ENCODE measurements around the gene WDFY1.

WDFY1 gene

DNA sequence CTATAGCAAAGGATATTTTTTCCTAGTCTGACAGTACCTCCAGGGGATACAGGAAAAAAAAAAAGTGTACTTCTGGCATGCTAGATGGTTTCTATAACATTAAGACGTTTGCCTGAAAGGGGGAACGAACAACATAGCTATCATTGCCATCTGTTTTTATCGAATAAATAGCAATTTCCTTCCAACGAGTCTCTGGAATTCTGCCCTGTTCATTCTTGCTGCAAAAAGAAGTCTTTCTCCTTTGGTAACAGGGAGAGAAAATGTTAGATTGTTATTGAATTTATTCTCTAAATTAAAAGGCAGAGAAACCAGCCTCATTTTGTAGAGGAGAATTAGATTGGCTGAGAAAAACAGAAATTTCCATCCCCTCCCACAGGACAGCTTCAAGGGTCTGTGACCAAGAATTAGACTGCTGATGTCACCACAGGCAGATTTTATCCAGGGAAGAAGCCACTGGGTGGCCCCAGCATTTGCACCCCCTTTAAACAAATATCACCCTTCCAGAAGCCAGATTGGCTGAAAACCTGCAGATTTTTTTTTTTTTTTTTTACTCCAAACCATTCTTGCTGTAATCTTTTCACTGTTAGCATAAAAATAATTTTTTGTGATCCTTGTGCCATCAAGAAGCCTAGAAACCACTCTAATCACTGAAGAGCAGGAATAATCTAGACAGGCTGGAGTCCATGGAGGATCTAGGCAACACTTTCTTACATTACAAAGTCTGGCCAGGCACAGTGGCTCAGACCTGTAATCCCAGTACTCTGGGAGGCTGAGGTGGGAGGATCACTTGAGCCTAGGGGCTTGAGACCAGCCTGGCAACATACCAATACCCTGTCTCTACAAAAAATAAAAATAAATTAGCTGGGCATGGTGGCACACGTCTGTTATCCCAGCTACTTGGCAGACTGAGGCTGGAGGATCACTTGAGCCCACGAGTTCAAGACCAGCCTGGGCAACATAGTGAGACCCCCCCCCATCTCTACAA, 12.0 kb downstream of the WDFY1 start:
- no peak for DNase-seq (ENCODE audit: low read depth in 2 of 3, low spot score in 2 of 3)

GRCh38 chr2:223930103-223930976, 14.8 kb downstream of the WDFY1 start:
- no peak for DNase-seq (ENCODE audit: low read depth in 2 of 3, low spot score in 2 of 3)

GRCh38 chr2:223929571-223930102, 15.5 kb downstream of the WDFY1 start:
- no peak for DNase-seq (ENCODE audit: low read depth in 2 of 3, low spot score in 2 of 3)

- DNase-seq (ENCODE audit: low read depth in 2 of 3, low spot score in 2 of 3), result no peak
Observed at GRCh38 chr2:223928113-223929006, 16.8 kb downstream of the WDFY1 start.

- no peak for DNase-seq (ENCODE audit: low read depth in 2 of 3, low spot score in 2 of 3)
Observed at GRCh38 chr2:223925106-223925505, 20.0 kb downstream of the WDFY1 start.

- DNase-seq (ENCODE audit: low read depth in 2 of 3, low spot score in 2 of 3), result no peak
Observed at GRCh38 chr2:223923976-223924375, 21.2 kb downstream of the WDFY1 start.

- no peak for DNase-seq (ENCODE audit: low read depth in 2 of 3, low spot score in 2 of 3)
Observed at GRCh38 chr2:223922308-223922707, 22.8 kb downstream of the WDFY1 start.

GRCh38 chr2:223921204-223921603, 23.9 kb downstream of the WDFY1 start:
- no peak for DNase-seq (ENCODE audit: low read depth in 2 of 3, low spot score in 2 of 3)

GRCh38 chr2:223920109-223920508, 25.0 kb downstream of the WDFY1 start:
- DNase-seq (ENCODE audit: low read depth in 2 of 3, low spot score in 2 of 3), result no peak

GRCh38 chr2:223918671-223919134, 26.4 kb downstream of the WDFY1 start:
- DNase-seq (ENCODE audit: low read depth in 2 of 3, low spot score in 2 of 3), result no peak

DNA sequence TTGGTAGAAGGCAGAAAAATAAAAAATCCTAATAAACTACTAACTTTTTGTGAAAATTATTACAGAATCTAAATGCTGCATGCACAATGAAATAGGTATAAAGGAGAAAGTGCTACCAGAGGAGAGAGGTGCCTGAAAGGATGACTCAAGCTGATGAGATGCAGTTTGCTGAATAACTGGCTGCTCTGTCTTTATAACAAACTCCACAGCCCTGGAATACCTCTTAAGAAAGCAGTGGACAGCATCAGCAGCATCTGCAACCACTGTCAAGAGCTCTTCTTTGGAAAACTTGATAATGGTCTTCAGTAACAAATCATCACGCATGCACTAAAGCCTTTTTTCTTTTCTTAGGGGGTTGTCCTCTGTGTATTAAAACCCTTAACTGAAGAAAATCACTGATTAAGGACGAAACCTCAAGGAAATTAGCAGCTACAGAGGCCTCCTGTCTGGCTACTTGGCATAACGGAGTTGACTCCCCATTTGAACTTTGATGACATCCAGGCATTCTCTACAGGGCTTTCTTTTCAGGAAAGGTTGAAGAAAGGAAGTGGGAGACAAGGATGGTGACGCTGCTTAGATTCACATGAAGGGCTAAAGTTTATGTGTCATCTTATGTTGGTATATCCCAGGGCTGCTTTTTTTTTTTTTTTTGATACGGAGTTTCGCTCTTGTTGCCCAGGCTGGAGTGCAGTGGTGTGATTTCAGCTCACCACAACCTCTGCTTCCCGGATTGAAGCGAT, 28.8 kb downstream of the WDFY1 start:
- no peak for DNase-seq (ENCODE audit: low read depth in 2 of 3, low spot score in 2 of 3)

- no peak for DNase-seq (ENCODE audit: low read depth in 2 of 3, low spot score in 2 of 3)
Observed at GRCh38 chr2:223915071-223915470, 30.1 kb downstream of the WDFY1 start.

DNA sequence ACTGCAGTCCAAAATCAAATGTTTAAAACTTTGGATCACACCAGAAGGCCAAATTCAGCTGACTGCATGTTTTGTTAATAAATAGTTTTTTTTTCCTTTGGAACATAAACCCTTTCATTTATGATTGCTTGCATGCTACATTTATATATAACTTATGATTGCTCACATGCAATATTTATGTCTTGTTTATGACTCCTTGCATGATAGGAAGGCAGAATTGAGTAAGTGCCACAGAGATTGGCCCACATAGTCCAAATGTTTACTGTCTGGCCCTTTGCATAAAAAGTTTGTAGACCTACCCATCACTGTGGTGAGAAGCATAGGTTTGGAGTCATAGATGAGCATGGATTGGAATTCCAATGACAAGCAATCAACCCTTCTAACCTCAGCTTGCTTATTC, 30.8 kb downstream of the WDFY1 start:
- no peak for DNase-seq (ENCODE audit: low read depth in 2 of 3, low spot score in 2 of 3)

DNA sequence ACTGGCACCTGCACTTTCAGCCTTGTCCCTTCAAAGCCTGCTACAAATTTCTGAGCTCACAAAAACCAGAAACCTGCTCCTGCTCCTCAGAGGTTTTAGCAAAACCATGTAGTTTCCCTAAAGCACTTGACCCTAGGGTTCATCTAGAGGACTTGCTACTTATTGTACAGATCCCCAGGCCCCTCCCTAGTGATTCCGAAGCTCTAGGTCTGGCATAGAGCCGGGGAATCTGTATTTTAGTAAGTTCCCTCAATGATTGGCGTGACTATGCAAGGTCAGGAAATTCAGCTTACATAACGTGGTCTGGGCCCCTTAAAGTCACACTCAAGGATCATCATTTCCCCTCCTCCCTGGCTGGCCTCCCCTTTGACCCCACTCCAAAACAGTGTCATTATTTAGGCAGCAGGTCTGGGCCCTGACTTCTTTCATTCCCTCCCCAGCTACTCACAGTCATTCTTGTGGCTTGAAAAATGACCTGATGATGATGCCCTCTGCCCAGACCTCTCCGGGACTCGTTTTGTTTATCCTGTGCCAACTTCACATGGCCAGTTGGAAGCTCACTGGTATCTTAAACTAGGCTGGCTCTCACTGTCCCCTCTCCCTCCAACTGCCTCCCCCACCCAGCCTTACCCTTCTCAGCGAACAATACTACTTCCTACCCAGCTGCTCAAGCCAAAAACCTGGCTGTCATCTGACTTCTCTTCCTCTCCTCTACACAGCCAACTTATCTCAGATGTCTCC, 36.0 kb downstream of the WDFY1 start:
- no peak for DNase-seq (ENCODE audit: low read depth in 2 of 3, low spot score in 2 of 3)

- DNase-seq (ENCODE audit: low read depth in 2 of 3, low spot score in 2 of 3), result no peak
Observed at GRCh38 chr2:223908304-223908998, 36.7 kb downstream of the WDFY1 start.

DNA sequence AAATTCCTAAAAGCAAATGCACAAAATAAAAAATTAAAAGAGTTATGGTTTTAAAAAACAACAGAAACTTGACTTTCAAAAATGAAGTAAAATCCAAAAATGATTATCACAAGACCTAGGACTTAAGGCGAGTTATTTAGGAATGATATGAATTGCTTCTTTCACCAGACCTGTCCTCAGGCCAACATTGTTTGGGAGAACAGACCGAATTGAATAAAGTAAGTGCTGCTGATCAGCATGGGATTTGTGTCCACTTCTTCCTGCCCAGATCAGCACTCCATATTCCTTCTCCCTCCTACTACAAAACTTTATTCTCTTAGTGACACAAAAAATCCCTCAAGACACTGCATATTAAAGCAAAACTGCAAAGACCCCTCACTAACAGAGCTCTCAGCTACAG, 39.1 kb downstream of the WDFY1 start:
- DNase-seq (ENCODE audit: low read depth in 2 of 3, low spot score in 2 of 3), result no peak

- DNase-seq (ENCODE audit: low read depth in 2 of 3, low spot score in 2 of 3), result no peak
Observed at GRCh38 chr2:223901854-223902253, 43.3 kb downstream of the WDFY1 start.

DNA sequence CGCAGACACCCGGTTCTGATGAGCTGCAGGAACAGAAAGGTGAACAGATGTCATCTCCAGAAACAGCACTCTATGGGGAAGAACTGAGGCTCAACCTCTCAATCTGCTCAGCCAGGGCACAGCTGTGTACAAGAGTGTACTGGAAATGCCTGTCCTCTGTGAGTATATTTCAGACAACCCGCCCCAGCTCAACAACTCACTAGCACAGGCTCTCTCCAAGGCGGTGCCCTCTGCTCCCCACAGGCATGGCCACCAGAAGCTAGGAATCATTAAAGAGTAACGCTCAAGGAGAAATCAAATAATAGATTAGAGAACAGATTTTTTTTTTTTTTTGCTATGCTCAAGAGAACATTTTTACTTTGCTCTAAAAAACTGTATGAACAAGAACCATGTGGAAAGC, 43.8 kb downstream of the WDFY1 start:
- no peak for DNase-seq (ENCODE audit: low read depth in 2 of 3, low spot score in 2 of 3)

DNA sequence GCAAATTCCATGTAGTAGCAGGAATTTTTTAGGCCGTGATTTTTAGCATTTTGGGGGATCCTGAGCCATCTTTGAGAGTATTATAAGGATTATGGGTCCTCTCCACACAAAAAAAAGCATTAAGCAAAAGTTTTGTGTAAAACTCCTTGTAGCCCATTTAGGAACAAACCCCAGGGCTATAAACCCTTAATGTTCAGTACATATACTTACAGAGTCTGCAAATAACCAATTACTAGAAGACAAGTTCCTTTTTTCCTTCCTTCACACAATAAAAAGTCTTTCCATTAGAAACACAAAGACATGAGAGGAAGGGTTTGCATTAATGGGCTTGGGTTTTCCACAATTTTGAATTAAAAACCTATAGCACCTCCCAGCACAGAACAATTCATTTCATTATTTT, 44.6 kb downstream of the WDFY1 start:
- DNase-seq (ENCODE audit: low read depth in 2 of 3, low spot score in 2 of 3), result no peak

Data from activated CD8-positive, alpha-beta memory T cell treated with anti-CD3 and anti-CD28 coated beads for 48 hours (primary cell).